ENCODE measurements around the gene RBP7. TPM values are rescaled to one million over a fixed set of nuclear protein-coding genes. Genes with fewer than 3 reads are reported as not detected.
A peak's percentile ranks its signal among the peaks of the same experiment; 100 is the strongest.
"Not testable (repeated sequence)": the region's sequence is repeated elsewhere in the genome, so short reads cannot be mapped to it uniquely, and the experiment has no call there.

RBP7 gene
- not detected for total RNA-seq

- CTCF ChIA-PET = no interaction called here
- ATAC-seq (peak; percentile 58), DNase-seq (no peak)
- H3K4me3 Mint-ChIP-seq = peak within 1 kb of the TSS; percentile 36
- H3K36me3 Mint-ChIP-seq = peaks cover 4% of the 10 kb centered on the region
- H3K27ac Mint-ChIP-seq = no peak within 1 kb of the TSS
- no peaks in the 10 kb centered on the region for H3K9me3 Mint-ChIP-seq (ENCODE audit: low read depth)
- peaks cover 48% of the 10 kb centered on the region for H3K27me3 Mint-ChIP-seq
- peaks cover 9% of the 10 kb centered on the region for H3K4me1 Mint-ChIP-seq
Measured at GRCh38 chr1:9996624-9997582, at the start of gene RBP7. Gene RBP7, plus strand, starts transcription at chr1:9997228. Its CDS starts 31 bp downstream, at chr1:9997259.

GRCh38 chr1:9957726-9958125, 39.3 kb upstream of the RBP7 start:
- ATAC-seq = no peak
- no peaks in the 10 kb centered on the region for H3K9me3 Mint-ChIP-seq (ENCODE audit: low read depth)
- no peaks in the 10 kb centered on the region for H3K27me3 Mint-ChIP-seq
- CTCF ChIA-PET = interaction anchor here (1.1 kb wide), 1 partner anchor 8 kb away, joined by 3 read pairs; no protein-coding TSS in a partner anchor
- no peak overlapping the region for H3K27ac Mint-ChIP-seq
- no peaks in the 10 kb centered on the region for H3K36me3 Mint-ChIP-seq
- DNase-seq = no peak
- no peaks in the 10 kb centered on the region for H3K4me1 Mint-ChIP-seq
- no peak overlapping the region for H3K4me3 Mint-ChIP-seq

- H3K9me3 Mint-ChIP-seq (ENCODE audit: low read depth) = no peaks in the 10 kb centered on the region
- no peak overlapping the region for H3K27ac Mint-ChIP-seq
- no peak for DNase-seq
- H3K27me3 Mint-ChIP-seq = no peaks in the 10 kb centered on the region
- CTCF ChIA-PET = interaction anchor here (0.7 to 2.3 kb wide), 2 partner anchors 10 to 887 kb away, joined by 4 to 18 read pairs; no protein-coding TSS in a partner anchor
- no peaks in the 10 kb centered on the region for H3K4me1 Mint-ChIP-seq
- H3K36me3 Mint-ChIP-seq = no peaks in the 10 kb centered on the region
- no peak overlapping the region for H3K4me3 Mint-ChIP-seq
- no peak for ATAC-seq
Measured at GRCh38 chr1:9960011-9960410, 37.0 kb upstream of the RBP7 start.

GRCh38 chr1:9960706-9961562, 36.1 kb upstream of the RBP7 start:
- no peak for ATAC-seq
- DNase-seq = no peak
- no peaks in the 10 kb centered on the region for H3K36me3 Mint-ChIP-seq
- H3K27ac Mint-ChIP-seq = no peak overlapping the region
- no peaks in the 10 kb centered on the region for H3K4me1 Mint-ChIP-seq
- no peak overlapping the region for H3K4me3 Mint-ChIP-seq
- CTCF ChIA-PET = interaction anchor here (2.3 kb wide), 1 partner anchor 10 kb away, joined by 18 read pairs; no protein-coding TSS in a partner anchor
- H3K9me3 Mint-ChIP-seq (ENCODE audit: low read depth) = no peaks in the 10 kb centered on the region
- no peaks in the 10 kb centered on the region for H3K27me3 Mint-ChIP-seq

- Mint-ChIP-seq H3K27ac (no peak overlapping the region), H3K4me3 (no peak overlapping the region), H3K4me1 (no peaks in the 10 kb centered on the region), H3K9me3 (ENCODE audit: low read depth) (no peaks in the 10 kb centered on the region), H3K36me3 (peaks cover 11% of the 10 kb centered on the region), H3K27me3 (no peaks in the 10 kb centered on the region)
- CTCF ChIA-PET = interaction anchor here (1.1 kb wide), 1 partner anchor 34 kb away, joined by 3 read pairs; no protein-coding TSS in a partner anchor
- ATAC-seq (no peak), DNase-seq (no peak)
Measured at GRCh38 chr1:9984253-9984652, 12.8 kb upstream of the RBP7 start.

GRCh38 chr1:9985001-9985400, 12.0 kb upstream of the RBP7 start:
- CTCF ChIA-PET = no interaction called here

DNA sequence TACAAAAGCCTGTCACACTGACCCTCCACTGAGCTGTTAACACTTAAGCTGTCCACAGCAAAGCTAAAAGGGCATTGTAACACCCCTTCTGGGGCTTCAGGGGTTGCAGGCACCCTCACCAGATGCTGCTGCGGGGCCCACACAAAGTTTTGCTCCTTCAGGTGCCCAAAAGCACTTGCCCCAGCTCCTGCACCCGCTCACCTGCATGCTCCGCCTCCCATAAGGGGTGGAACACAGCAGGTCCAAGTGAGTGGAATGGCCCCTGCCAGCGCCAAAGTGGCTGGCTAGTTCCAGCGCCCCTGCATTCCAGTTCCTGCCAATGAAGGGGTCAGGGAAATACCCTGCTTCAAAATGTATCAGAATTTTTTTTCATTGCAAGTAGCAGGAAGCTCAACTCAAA, 7.3 kb upstream of the RBP7 start:
- Mint-ChIP-seq H3K36me3 (no peaks in the 10 kb centered on the region), H3K4me1 (no peaks in the 10 kb centered on the region), H3K4me3 (no peak overlapping the region), H3K27me3 (peaks cover 8% of the 10 kb centered on the region), H3K27ac (no peak overlapping the region), H3K9me3 (ENCODE audit: low read depth) (no peaks in the 10 kb centered on the region)
- CTCF ChIA-PET = interaction anchor here (1.7 kb wide), 1 partner anchor 115 kb away, joined by 4 read pairs; no protein-coding TSS in a partner anchor
- DNase-seq = no peak
- ATAC-seq = no peak

More at GRCh38 chr1:9985001-9985400, 12.0 kb upstream of the RBP7 start:
- no peaks in the 10 kb centered on the region for H3K4me1 Mint-ChIP-seq
- no peak for DNase-seq
- H3K27ac Mint-ChIP-seq = no peak overlapping the region
- no peak overlapping the region for H3K4me3 Mint-ChIP-seq
- no peaks in the 10 kb centered on the region for H3K9me3 Mint-ChIP-seq (ENCODE audit: low read depth)
- H3K27me3 Mint-ChIP-seq = no peaks in the 10 kb centered on the region
- ATAC-seq = no peak
- H3K36me3 Mint-ChIP-seq = peaks cover 11% of the 10 kb centered on the region

DNA sequence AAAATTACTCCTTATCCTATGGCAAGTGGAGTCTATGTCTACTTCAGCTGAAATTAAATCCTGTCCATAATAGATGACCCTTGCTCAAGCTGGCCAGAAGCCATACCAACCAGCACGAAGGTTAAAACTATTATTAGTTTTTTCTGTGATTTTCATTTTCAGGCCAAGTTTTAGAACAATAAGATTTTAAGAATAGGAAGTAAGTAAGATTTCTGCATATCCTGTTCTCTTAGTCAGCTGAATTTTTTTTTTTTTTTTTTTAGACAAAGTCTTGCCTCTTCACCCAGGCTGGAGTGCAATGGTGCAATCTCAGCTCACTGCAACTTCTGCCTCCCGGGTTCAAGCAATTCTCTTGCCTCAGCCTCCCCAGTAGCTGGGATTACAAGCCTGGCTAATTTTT, 6.1 kb upstream of the RBP7 start:
- CTCF ChIA-PET = no interaction called here
- no peaks in the 10 kb centered on the region for H3K36me3 Mint-ChIP-seq
- H3K4me1 Mint-ChIP-seq = no peaks in the 10 kb centered on the region
- no peak overlapping the region for H3K27ac Mint-ChIP-seq
- H3K27me3 Mint-ChIP-seq = peaks cover 11% of the 10 kb centered on the region
- no peak for ATAC-seq
- H3K4me3 Mint-ChIP-seq = no peak overlapping the region
- no peaks in the 10 kb centered on the region for H3K9me3 Mint-ChIP-seq (ENCODE audit: low read depth)
- no peak for DNase-seq

DNA sequence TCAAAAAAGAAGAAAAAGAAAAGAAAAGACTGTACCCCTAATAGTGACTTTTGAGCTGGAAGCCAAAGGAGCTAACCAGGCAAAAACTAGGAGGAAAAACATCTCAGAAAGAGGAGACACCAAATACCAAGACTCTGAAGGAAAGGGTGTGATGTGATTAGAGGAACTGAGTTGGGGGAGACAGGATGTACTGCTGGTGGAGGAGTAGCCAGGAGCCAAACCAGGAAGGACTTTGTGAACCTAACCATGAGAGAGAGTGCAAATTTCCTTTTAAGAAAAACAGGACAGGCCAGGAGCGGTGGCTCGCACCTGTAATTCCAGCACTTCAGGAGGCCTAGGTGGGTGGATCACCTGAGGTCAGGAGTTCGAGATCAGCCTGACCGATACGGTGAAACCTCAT, 4.1 kb upstream of the RBP7 start:
- no peak overlapping the region for H3K4me3 Mint-ChIP-seq
- H3K4me1 Mint-ChIP-seq = peaks cover 5% of the 10 kb centered on the region
- CTCF ChIA-PET = no interaction called here
- no peaks in the 10 kb centered on the region for H3K36me3 Mint-ChIP-seq
- ATAC-seq (no peak), DNase-seq (no peak)
- H3K27me3 Mint-ChIP-seq = peaks cover 22% of the 10 kb centered on the region
- no peaks in the 10 kb centered on the region for H3K9me3 Mint-ChIP-seq (ENCODE audit: low read depth)
- no peak overlapping the region for H3K27ac Mint-ChIP-seq

DNA sequence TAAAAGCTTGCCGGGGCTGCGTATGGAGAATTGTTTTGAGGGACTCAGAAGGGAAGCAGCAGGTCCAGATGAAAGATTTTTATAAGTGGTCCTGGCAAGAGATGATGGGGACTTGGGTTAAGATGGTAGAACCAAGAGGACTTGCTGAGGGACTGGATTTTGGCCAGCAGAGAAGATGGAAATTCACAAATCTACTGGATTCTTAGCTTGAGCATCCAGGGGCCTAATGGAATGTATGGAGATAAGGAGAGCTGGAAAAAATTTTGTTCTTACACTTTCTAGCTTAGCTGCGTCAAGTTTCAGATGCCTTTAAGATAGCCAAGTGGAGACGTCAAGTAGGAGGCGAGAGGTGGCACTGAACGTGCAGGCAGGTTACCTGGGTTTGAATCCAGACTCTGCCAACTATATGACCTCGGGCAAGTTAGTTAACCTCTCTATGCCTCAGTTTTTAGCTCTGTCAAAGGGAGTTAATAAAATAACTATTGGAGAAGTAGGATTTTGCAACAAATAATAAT, 3.4 kb upstream of the RBP7 start:
- H3K4me1 Mint-ChIP-seq = peaks cover 8% of the 10 kb centered on the region
- DNase-seq (no peak), ATAC-seq (no peak)
- CTCF ChIA-PET = interaction anchor here (0.7 kb wide), 1 partner anchor 498 kb away, joined by 3 read pairs; no protein-coding TSS in a partner anchor
- H3K9me3 Mint-ChIP-seq (ENCODE audit: low read depth) = no peaks in the 10 kb centered on the region
- H3K36me3 Mint-ChIP-seq = peaks cover 2% of the 10 kb centered on the region
- no peak overlapping the region for H3K4me3 Mint-ChIP-seq
- peaks cover 29% of the 10 kb centered on the region for H3K27me3 Mint-ChIP-seq
- no peak overlapping the region for H3K27ac Mint-ChIP-seq

- Mint-ChIP-seq H3K4me3 (no peak overlapping the region), H3K27ac (no peak overlapping the region), H3K36me3 (peaks cover 4% of the 10 kb centered on the region), H3K4me1 (peaks cover 9% of the 10 kb centered on the region), H3K9me3 (ENCODE audit: low read depth) (no peaks in the 10 kb centered on the region), H3K27me3 (peaks cover 43% of the 10 kb centered on the region)
- ATAC-seq (no peak), DNase-seq (no peak)
- CTCF ChIA-PET = no interaction called here
Measured at GRCh38 chr1:10001016-10001665, 4.1 kb downstream of the RBP7 start.

DNA sequence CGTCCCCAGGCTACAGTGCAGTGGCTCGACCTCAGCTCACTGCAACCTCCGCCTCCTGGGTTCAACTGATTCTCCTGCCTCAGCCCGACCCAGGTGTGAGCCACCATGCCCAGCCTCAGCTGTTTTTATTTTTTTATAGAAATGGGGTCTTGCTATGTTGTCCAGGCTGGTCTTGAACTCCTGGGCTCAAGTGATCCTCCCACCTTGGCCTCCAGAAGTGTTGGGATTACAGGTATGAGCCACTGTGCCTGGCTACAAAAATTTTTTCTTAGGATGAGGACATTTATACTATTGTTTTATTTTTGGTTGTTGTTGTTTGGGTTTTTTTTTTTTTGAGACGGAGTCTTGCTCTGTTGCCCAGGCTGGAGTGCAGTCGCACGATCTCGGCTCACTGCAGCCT, 8.2 kb downstream of the RBP7 start:
- H3K9me3 Mint-ChIP-seq (ENCODE audit: low read depth); ATAC-seq; H3K4me3 Mint-ChIP-seq; H3K36me3 Mint-ChIP-seq; CTCF ChIA-PET; DNase-seq; H3K27ac Mint-ChIP-seq; H3K4me1 Mint-ChIP-seq: not testable (repeated sequence)
- H3K27me3 Mint-ChIP-seq = peaks cover 19% of the 10 kb centered on the region

DNA sequence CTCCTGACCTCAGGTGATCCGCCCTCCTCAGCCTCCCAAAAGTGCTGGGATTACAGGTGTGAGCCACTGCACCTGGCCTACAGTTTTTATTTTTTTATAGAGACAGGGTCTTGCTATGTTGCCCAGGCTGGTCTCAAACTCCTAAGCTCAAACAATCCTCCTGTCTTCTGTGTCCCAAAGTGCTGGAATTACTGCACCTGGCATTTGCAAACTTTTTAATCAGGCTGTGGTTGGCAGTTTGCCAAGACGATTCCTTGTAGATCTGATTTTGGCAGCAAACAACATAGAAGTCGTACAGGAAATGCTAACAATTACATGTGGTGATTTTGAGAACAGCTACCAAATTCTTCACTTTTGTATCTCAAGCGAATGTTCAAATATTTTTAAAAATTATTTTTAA, 10.1 kb downstream of the RBP7 start:
- no peak overlapping the region for H3K27ac Mint-ChIP-seq

More for the DNA sequence above, 10.1 kb downstream of the RBP7 start:
- Mint-ChIP-seq H3K27me3 (peaks cover 4% of the 10 kb centered on the region), H3K36me3 (no peaks in the 10 kb centered on the region), H3K4me1 (no peaks in the 10 kb centered on the region), H3K9me3 (ENCODE audit: low read depth) (no peaks in the 10 kb centered on the region), H3K4me3 (no peak overlapping the region)
- no peak for ATAC-seq
- CTCF ChIA-PET = interaction anchor here (1.1 kb wide), 1 partner anchor 13 kb away, joined by 3 read pairs; no protein-coding TSS in a partner anchor
- no peak for DNase-seq
